Heart left ventricle (tissue), 16 donors: ENCODE measurements around the gene PCSK5. TPM values are rescaled to one million over a fixed set of nuclear protein-coding genes. Genes with fewer than 3 reads are reported as not detected.

Experiments used
- ATAC-seq, 4 donors: fragments of 200-7000 bp; cut with Tn5 transposase; one replicate each; pipeline ENCODE4 v1.9.1; 2020 to 2022; ENCODE audit warnings: moderate library complexity in 4 of 4, mild to moderate bottlenecking in 3 of 4, moderate number of reproducible peaks in 1 of 4
- DNase-seq, 5 donors: peaks; one replicate each; pipeline ENCODE4 v3.0.0-alpha.2; 2020
- H3K27ac ChIP-seq, 12 donors: fragments of 200-600 bp; sonication (generic) in 4 of 12; one replicate each; pipeline versions ENCODE4 v1.5.0 to v1.8.0; 2016 to 2022; ENCODE audit warnings: mild to moderate bottlenecking in 2 of 12
- H3K27me3 ChIP-seq, 9 donors: fragments of 200-600 bp; sonication (generic) in 2 of 9; one replicate each; pipeline versions ENCODE4 v1.5.1 to v1.8.0; 2016 to 2022; ENCODE audit warnings: mild to moderate bottlenecking in 3 of 9
- H3K36me3 ChIP-seq, 9 donors: fragments of 200-600 bp; sonication (generic) in 2 of 9; one replicate each; pipeline versions ENCODE4 v1.5.0 to v1.8.0; 2018 to 2022; ENCODE audit warnings: mild to moderate bottlenecking in 2 of 9
- H3K4me1 ChIP-seq, 12 donors: fragments of 200-600 bp; sonication (generic) in 4 of 12; one replicate each; pipeline versions ENCODE4 v1.5.0 to v1.8.0; 2016 to 2022; ENCODE audit warnings: mild to moderate bottlenecking in 3 of 12
- H3K4me3 ChIP-seq, 12 donors: fragments of 200-600 bp; sonication (generic) in 4 of 12; one replicate each; pipeline versions ENCODE4 v1.5.0 to v1.8.0; 2017 to 2022; ENCODE audit warnings: mild to moderate bottlenecking in 9 of 12, moderate library complexity in 4 of 12
- H3K9me3 ChIP-seq, 12 donors: fragments of 200-600 bp; sonication (generic) in 4 of 12; one replicate each; pipeline versions ENCODE4 v1.5.0 to v1.8.0; 2016 to 2022; ENCODE audit warnings: mild to moderate bottlenecking in 1 of 12
- CTCF ChIP-seq, 12 donors: fragments of 200-600 bp; sonication (generic) in 4 of 12; IDR thresholded peaks; one replicate each; pipeline versions ENCODE4 v1.5.0 to v1.8.0; 2018 to 2022; ENCODE audit warnings: antibody characterized with exemption in 12 of 12, mild to moderate bottlenecking in 5 of 12
- POLR2A ChIP-seq, 2 donors: fragments of 450-650 bp; IDR thresholded peaks; one replicate each; pipeline ENCODE4 v1.6.1; 2017; ENCODE audit warnings: antibody characterized with exemption in 2 of 2, mild to moderate bottlenecking in 2 of 2, moderate library complexity in 2 of 2
- WGBS, 4 donors: extraction: QIAGEN DNeasy Blood & Tissue Kit in 2 of 4; methylation state at CpG; one replicate each; pipeline versions ENCODE4 v1.1.5 to v1.1.7; 2013 to 2018; 5-methylcytosine and 5-hydroxymethylcytosine counted together
- intact Hi-C, 10 donors: fragments of 100-400 bp; cut with DNase I; formaldehyde crosslinking; loops; one replicate each; pipeline versions ENCODE4 v1.11.1 to v1.14.2; 2022
- polyA plus RNA-seq, 2 donors: library from polyadenylated mRNA; stranded (reverse); fragments of 200-250 nt; gene quantifications; one replicate each; pipeline ENCODE4 v1.2.3, GENCODE V29; 2013
- total RNA-seq, 9 donors: library from RNA; depleted of rRNA in 2 of 9; stranded (reverse); fragments of >200 nt in 2 of 9; fragmentation: NEBNext Ultra II Directional in 3 of 9; extraction: Animal tissue kit (Norgen Biotek cat#: 25700) in 3 of 9; gene quantifications; one replicate each; pipeline versions ENCODE4 v1.1.0 to v1.2.4, GENCODE V29; 2016 to 2023
- donor health status: ischemic (EF 13 %, LVEDD 7.1; RV severe dilation, severe dysfunction).
- donor health status: healthy with polysubstance abuse.
- donor health status: DM: no; HTN: yes; CAD: no.
- donor health status: DM: no; HTN: no; CAD: no.
- donor health status: ischemic (EF 25% LVEDD 6.9; RV normal size, moderate dysfunction).
- donor health status: ischemic (EF 25% LVEDD 5.7; RV mildly dilated, moderate dysfunction).
- donor health status: healthy.
- donor health status: DM: yes; HTN: yes; CAD: no.
- donor health status: ischemic (EF 35%, LVEDD 5.7; RV mildly dilated, moderate dysfunction).
- donor health status: nonischemic (EF 11% LVEDD 7.7; RV severe dilation, severe dysfunction).
- donor health status: DM: yes; HTN: yes; CAD: no.
- donor health status: PGD.
- donor health status: ischemic (EF 29% LVEDD 5.4; RV normal size, mild dysfunction).
- donor health status: nonischemic (EF 23%, LVEDD 6.1; RV moderate dilation, normal function).

Gene PCSK5
- total and polyA plus RNA-seq, 11 donors, result 1.3 to 13.6 (median 5.9) TPM

- no peaks in the 10 kb centered on the region for H3K9me3 ChIP-seq
- no peaks in the 10 kb centered on the region for H3K4me1 ChIP-seq
- H3K27me3 ChIP-seq, result peaks cover 0 to 3% (median 0%) of the 10 kb centered on the region in 9 donors
- intact Hi-C loops, result no loop called here
- DNase-seq (no peak), ATAC-seq (no peak)
- no peaks in the 10 kb centered on the region for H3K36me3 ChIP-seq
- 31 to 49% (median 41%) methylated on average over 3 of the region's 3 CpGs for WGBS, 4 donors
- no peak for TF ChIP-seq POLR2A (IDR thresholded peaks at IDR 0.05)
- TF ChIP-seq CTCF (IDR thresholded peaks at IDR 0.05), result no peak
- no peak overlapping the region for H3K4me3 ChIP-seq
- no peak overlapping the region for H3K27ac ChIP-seq
These were observed 312.9 kb downstream of the PCSK5 start for GRCh38 chr9:76203373-76203772.

GRCh38 chr9:76206821-76207220 lies 316.3 kb downstream of the PCSK5 start:
- intact Hi-C loops, result no loop called here
- Histone ChIP-seq H3K27me3 (peaks cover 0 to 3% (median 0%) of the 10 kb centered on the region in 9 donors), H3K4me1 (no peaks in the 10 kb centered on the region), H3K9me3 (no peaks in the 10 kb centered on the region), H3K4me3 (no peak overlapping the region), H3K36me3 (no peaks in the 10 kb centered on the region), H3K27ac (no peak overlapping the region)
- DNase-seq (no peak), ATAC-seq (no peak)
- 27 to 42% (median 29%) methylated on average over 1 of the region's 1 CpG for WGBS, 4 donors
- TF ChIP-seq POLR2A (IDR thresholded peaks at IDR 0.05), result no peak
- TF ChIP-seq CTCF (IDR thresholded peaks at IDR 0.05), result no peak

- TF ChIP-seq CTCF (IDR thresholded peaks at IDR 0.05), result no peak
- TF ChIP-seq POLR2A (IDR thresholded peaks at IDR 0.05), result no peak
- intact Hi-C loops, result no loop called here
- Histone ChIP-seq H3K9me3 (no peaks in the 10 kb centered on the region), H3K27ac (no peak overlapping the region), H3K36me3 (no peaks in the 10 kb centered on the region), H3K4me1 (no peaks in the 10 kb centered on the region), H3K27me3 (peaks cover 0 to 21% (median 3%) of the 10 kb centered on the region in 9 donors), H3K4me3 (no peak overlapping the region)
- ATAC-seq, result no peak
- no peak for DNase-seq
- 84 to 91% (median 88%) methylated on average over 3 of the region's 3 CpGs for whole genome bisulfite sequencing, 4 donors
These were observed 323.3 kb downstream of the PCSK5 start for GRCh38 chr9:76213751-76214150.

- no peak for TF ChIP-seq CTCF (IDR thresholded peaks at IDR 0.05)
- TF ChIP-seq POLR2A (IDR thresholded peaks at IDR 0.05), result no peak
- WGBS, 4 donors, result 33 to 79% (median 54%) methylated on average over 1 of the region's 1 CpG
These were observed 324.6 kb downstream of the PCSK5 start for GRCh38 chr9:76215066-76215465.

More at GRCh38 chr9:76215066-76215465, 324.6 kb downstream of the PCSK5 start:
- DNase-seq (no peak), ATAC-seq (no peak)
- Histone ChIP-seq H3K4me1 (peaks cover 0 to 7% (median 0%) of the 10 kb centered on the region in 12 donors), H3K9me3 (no peaks in the 10 kb centered on the region), H3K27ac (no peak overlapping the region), H3K27me3 (peaks cover 0 to 21% (median 3%) of the 10 kb centered on the region in 9 donors), H3K36me3 (no peaks in the 10 kb centered on the region), H3K4me3 (no peak overlapping the region)
- intact Hi-C loops, result no loop called here
